Measurements from ENCODE around the gene ARHGAP8. TPM values are rescaled to one million over a fixed set of nuclear protein-coding genes. Genes with fewer than 3 reads are reported as not detected.

The ARHGAP8 gene
- total and polyA plus RNA-seq, 8 donors, result 7.8 to 63.6 (median 11.3) TPM

DNA sequence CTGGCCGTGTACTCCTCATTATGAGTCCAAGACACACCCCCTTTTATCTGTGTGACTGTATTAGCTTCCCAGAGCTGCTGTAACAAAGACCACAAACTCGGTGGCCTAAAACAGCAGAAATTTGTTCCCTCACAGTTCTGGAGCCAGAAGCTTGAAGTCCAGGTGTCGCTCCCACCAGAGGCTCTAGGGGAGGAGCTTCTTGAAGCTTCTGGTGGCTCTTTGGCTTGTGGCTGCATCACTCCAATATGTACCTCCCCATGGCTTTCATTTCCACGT, 47.4 kb upstream of the ARHGAP8 start:
- DNase-seq, result no peak
- intact Hi-C loops (cut with DNase I; ENCODE audit: low total_unique reads), result no loop called here
- TF ChIP-seq POLR2A (IDR thresholded peaks at IDR 0.05) (no peak), EP300 (IDR thresholded peaks at IDR 0.05) (no peak), POLR2AphosphoS5 (IDR thresholded peaks at IDR 0.05) (no peak)
- TF ChIP-seq, protein P1, sequence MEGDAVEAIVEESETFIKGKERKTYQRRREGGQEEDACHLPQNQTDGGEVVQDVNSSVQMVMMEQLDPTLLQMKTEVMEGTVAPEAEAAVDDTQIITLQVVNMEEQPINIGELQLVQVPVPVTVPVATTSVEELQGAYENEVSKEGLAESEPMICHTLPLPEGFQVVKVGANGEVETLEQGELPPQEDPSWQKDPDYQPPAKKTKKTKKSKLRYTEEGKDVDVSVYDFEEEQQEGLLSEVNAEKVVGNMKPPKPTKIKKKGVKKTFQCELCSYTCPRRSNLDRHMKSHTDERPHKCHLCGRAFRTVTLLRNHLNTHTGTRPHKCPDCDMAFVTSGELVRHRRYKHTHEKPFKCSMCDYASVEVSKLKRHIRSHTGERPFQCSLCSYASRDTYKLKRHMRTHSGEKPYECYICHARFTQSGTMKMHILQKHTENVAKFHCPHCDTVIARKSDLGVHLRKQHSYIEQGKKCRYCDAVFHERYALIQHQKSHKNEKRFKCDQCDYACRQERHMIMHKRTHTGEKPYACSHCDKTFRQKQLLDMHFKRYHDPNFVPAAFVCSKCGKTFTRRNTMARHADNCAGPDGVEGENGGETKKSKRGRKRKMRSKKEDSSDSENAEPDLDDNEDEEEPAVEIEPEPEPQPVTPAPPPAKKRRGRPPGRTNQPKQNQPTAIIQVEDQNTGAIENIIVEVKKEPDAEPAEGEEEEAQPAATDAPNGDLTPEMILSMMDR (IDR thresholded peaks at IDR 0.05), result no peak
- peaks cover 0 to 21% (median 0%) of the 10 kb centered on the region in 3 donors for H3K27me3 ChIP-seq
- 87 to 93% (median 91%) methylated on average over 4 of the region's 4 CpGs for WGBS, 5 donors
- H3K4me3 ChIP-seq, result no peak overlapping the region
- H3K36me3 ChIP-seq, result no peaks in the 10 kb centered on the region
- no peak overlapping the region for H3K27ac ChIP-seq
- no peaks in the 10 kb centered on the region for H3K9me3 ChIP-seq
- H3K4me1 ChIP-seq, result peaks cover 21 to 36% (median 25%) of the 10 kb centered on the region in 4 donors

DNA sequence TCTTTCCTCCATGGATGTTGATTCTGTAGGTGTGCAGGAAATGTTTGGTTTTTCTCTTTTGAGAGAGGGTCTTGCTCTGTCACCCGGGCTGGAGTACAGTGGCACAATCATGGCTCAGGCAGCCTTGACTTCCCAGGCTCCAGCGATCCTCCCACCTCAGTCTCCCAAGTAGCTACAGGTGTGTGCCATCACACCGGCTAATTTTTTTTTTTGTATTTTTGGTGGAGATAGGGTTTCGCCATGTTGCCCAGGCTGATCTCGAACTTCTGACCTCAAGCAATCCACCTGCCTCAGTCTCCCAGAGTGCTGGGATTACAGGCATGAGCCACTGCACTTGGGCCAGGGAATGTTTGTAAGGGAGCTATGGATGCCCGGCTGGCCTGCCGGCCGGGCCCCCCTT, 45.9 kb upstream of the ARHGAP8 start:
- H3K36me3 ChIP-seq, result no peaks in the 10 kb centered on the region
- intact Hi-C loops (cut with DNase I; ENCODE audit: low total_unique reads), result no loop called here
- DNase-seq, result no peak
- no peak overlapping the region for H3K27ac ChIP-seq
- H3K4me3 ChIP-seq, result no peak overlapping the region
- no peaks in the 10 kb centered on the region for H3K9me3 ChIP-seq
- 80 to 87% (median 83%) methylated on average over 7 to 8 of the region's 8 CpGs for WGBS, 5 donors
- H3K27me3 ChIP-seq, result peaks cover 0 to 20% (median 0%) of the 10 kb centered on the region in 3 donors
- TF ChIP-seq POLR2A (IDR thresholded peaks at IDR 0.05) (no peak), EP300 (IDR thresholded peaks at IDR 0.05) (no peak), POLR2AphosphoS5 (IDR thresholded peaks at IDR 0.05) (no peak)
- TF ChIP-seq, protein P1 (IDR thresholded peaks at IDR 0.05), result no peak
- peaks cover 30 to 49% (median 38%) of the 10 kb centered on the region in 4 donors for H3K4me1 ChIP-seq

DNA sequence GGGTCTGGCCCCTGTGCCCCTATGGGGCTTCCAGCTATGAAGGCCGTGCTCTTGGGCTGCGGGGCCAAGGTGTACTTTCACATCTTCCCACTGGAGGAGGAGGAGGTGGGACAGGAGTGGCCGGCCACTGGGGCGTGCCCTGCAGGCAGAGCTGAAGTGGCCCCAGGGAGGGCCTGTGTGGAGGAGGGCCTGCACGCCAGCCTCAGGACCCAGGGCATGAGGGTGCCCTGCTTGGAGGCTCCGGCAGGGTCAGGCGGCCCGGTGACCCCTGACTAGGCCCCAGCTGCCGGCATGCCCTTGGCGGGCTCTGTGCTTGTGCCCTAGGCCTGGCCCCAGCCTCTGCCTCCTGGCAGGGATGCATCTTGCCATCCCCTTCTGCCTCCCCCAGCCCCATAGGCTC, 45.2 kb upstream of the ARHGAP8 start:
- DNase-seq, result no peak
- peaks cover 0 to 16% (median 0%) of the 10 kb centered on the region in 3 donors for H3K27me3 ChIP-seq
- peaks cover 27 to 48% (median 35%) of the 10 kb centered on the region in 4 donors for H3K4me1 ChIP-seq
- no peaks in the 10 kb centered on the region for H3K36me3 ChIP-seq
- TF ChIP-seq EP300 (IDR thresholded peaks at IDR 0.05), result no peak
- TF ChIP-seq POLR2AphosphoS5 (IDR thresholded peaks at IDR 0.05), result no peak
- no peak for TF ChIP-seq POLR2A (IDR thresholded peaks at IDR 0.05)
- TF ChIP-seq, protein P1 (IDR thresholded peaks at IDR 0.05), result no peak
- WGBS, 5 donors, result 79 to 94% (median 90%) methylated on average over 5 to 10 of the region's 10 CpGs
- no peak overlapping the region for H3K27ac ChIP-seq
- H3K9me3 ChIP-seq, result no peaks in the 10 kb centered on the region
- intact Hi-C loops (cut with DNase I; ENCODE audit: low total_unique reads), result no loop called here
- no peak overlapping the region for H3K4me3 ChIP-seq

DNA sequence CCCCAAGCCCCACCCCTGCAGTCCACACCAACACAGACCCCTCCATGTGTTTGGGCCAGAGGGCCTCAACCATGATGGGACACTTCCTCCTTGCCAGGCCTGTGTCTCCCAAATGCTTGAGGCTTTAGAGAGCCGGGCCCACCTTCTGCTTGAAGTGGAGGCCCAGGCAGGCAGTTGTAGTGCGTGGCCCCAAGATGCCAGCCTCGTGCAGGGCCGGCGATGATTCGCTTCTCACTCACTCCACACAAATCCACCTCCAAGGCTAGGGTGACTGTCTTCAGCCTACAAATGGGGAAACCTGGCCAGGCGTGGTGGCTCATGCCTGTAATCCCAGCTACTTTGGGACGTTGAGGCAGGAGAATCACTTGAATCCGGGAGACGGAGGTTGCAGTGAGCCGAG, 44.6 kb upstream of the ARHGAP8 start:
- Histone ChIP-seq H3K4me1 (peaks cover 23 to 42% (median 31%) of the 10 kb centered on the region in 4 donors), H3K9me3 (no peaks in the 10 kb centered on the region), H3K27ac (no peak overlapping the region), H3K27me3 (peaks cover 0 to 11% (median 0%) of the 10 kb centered on the region in 3 donors), H3K4me3 (no peak overlapping the region), H3K36me3 (no peaks in the 10 kb centered on the region)
- TF ChIP-seq EP300 (IDR thresholded peaks at IDR 0.05), result no peak
- TF ChIP-seq POLR2A (IDR thresholded peaks at IDR 0.05), result no peak
- no peak for TF ChIP-seq POLR2AphosphoS5 (IDR thresholded peaks at IDR 0.05)
- TF ChIP-seq, protein P1 (IDR thresholded peaks at IDR 0.05), result no peak
- intact Hi-C loops (cut with DNase I; ENCODE audit: low total_unique reads), result no loop called here
- no peak for DNase-seq
- WGBS, 5 donors, result 89 to 94% (median 92%) methylated on average over 5 to 11 of the region's 11 CpGs
